Fibroblast of lung (primary cell): ENCODE measurements around the gene CRLF1. TPM values are rescaled to one million over a fixed set of nuclear protein-coding genes. Genes with fewer than 3 reads are reported as not detected.
"Not testable (repeated sequence)": the region's sequence is repeated elsewhere in the genome, so short reads cannot be mapped to it uniquely, and the experiment has no call there.

Source experiments
- DNase-seq, 2 donors: peaks; one replicate each; pipeline versions ENCODE4 v3.0.0 to v3.0.0-alpha.2; 2010; ENCODE audit warnings: low read depth in 2 of 2
- H2AFZ ChIP-seq: 2 replicates; pipeline ENCODE4 v1.5.1; 2012; ENCODE audit warnings: low read length, control low read depth, inconsistent platforms
- H3K27ac ChIP-seq: 2 replicates; pipeline ENCODE4 v1.5.1; 2011; ENCODE audit warnings: low read length, control low read depth; ENCODE audit not compliant: insufficient read depth
- H3K27me3 ChIP-seq: 2 replicates; pipeline ENCODE4 v1.5.1; 2011; ENCODE audit warnings: mild to moderate bottlenecking, low read length; ENCODE audit not compliant: control insufficient read depth, insufficient read depth
- H3K36me3 ChIP-seq: 2 replicates; pipeline ENCODE4 v1.5.1; 2011; ENCODE audit warnings: low read length; ENCODE audit not compliant: control insufficient read depth, insufficient read depth
- H3K4me1 ChIP-seq: 2 replicates; pipeline ENCODE4 v1.5.1; 2011; ENCODE audit warnings: low read length; ENCODE audit not compliant: control insufficient read depth, insufficient read depth; ENCODE audit errors: extremely low read depth
- H3K4me2 ChIP-seq: 2 replicates; pipeline ENCODE4 v1.5.1; 2011; ENCODE audit warnings: low read length, control low read depth; ENCODE audit not compliant: insufficient read depth; ENCODE audit errors: extremely low read depth
- H3K4me3 ChIP-seq, 4 experiments: fragments of 200-600 bp in 1 of 4; sonication (generic) in 1 of 4; replicated peaks in 1 of 4; 2 replicates each; pipeline ENCODE4 v1.5.1; 2011 to 2016; ENCODE audit warnings: low read length in 4 of 4, low read depth in 3 of 4, mild to moderate bottlenecking in 3 of 4, control low read depth in 2 of 4, inconsistent platforms in 1 of 4, mixed read lengths in 1 of 4; ENCODE audit not compliant: insufficient read depth in 1 of 4; ENCODE audit errors: control extremely low read depth in 1 of 4
- H3K79me2 ChIP-seq: 2 replicates; pipeline ENCODE4 v1.5.1; 2012; ENCODE audit warnings: mild to moderate bottlenecking, low read length, inconsistent platforms; ENCODE audit not compliant: control insufficient read depth, insufficient read depth
- H3K9ac ChIP-seq: 2 replicates; pipeline ENCODE4 v1.5.1; 2011; ENCODE audit warnings: mild to moderate bottlenecking, low read length, control low read depth; ENCODE audit not compliant: insufficient read depth
- H3K9me3 ChIP-seq: 2 replicates; pipeline ENCODE4 v1.5.1; 2012; ENCODE audit warnings: low read depth, low read length; ENCODE audit not compliant: control insufficient read depth, insufficient read depth
- H4K20me1 ChIP-seq: 2 replicates; pipeline ENCODE4 v1.5.1; 2011; ENCODE audit warnings: low read length; ENCODE audit not compliant: control insufficient read depth, insufficient read depth; ENCODE audit errors: extremely low read depth
- CTCF ChIP-seq, 2 donors: IDR thresholded peaks in 1 of 2; conservative IDR thresholded peaks in 1 of 2; 1 replicate in 1 of 2; 2 replicates in 1 of 2; pipeline ENCODE4 v1.5.1; 2011 to 2012; ENCODE audit warnings: low read length in 2 of 2, control low read depth in 1 of 2, inconsistent platforms in 1 of 2, low read depth in 1 of 2, mild to moderate bottlenecking in 1 of 2
- EZH2 ChIP-seq: IDR thresholded peaks from 2 replicates; pipeline ENCODE4 v1.5.1; 2012; ENCODE audit warnings: low read length, control low read depth, mild to moderate bottlenecking; ENCODE audit errors: missing control alignments
- polyA plus RNA-seq, 2 donors: library from polyadenylated mRNA; depleted of rRNA in 1 of 2; stranded (reverse) in 1 of 2; unstranded in 1 of 2; fragments of >200 nt; gene quantifications; 2 replicates each; pipeline ENCODE4 v1.2.1, GENCODE V29; 2011 to 2012; ENCODE audit warnings: missing spikeins in 1 of 2
- total RNA-seq: library from RNA; depleted of rRNA; stranded (reverse); fragments of >200 nt; gene quantifications from 2 replicates; pipeline ENCODE4 v1.2.1, GENCODE V29; 2014

CRLF1 gene
- total and polyA plus RNA-seq, 2 donors (not counting 1 experiment from before 2014, with no cell fraction given), result 2.2 to 2.5 TPM

- H3K4me3 ChIP-seq, result peak overlapping the region in 3 of 4 experiments; percentile 16 to 53 (median 38)
- H3K9ac ChIP-seq, result no peak overlapping the region
- H4K20me1 ChIP-seq, result no peaks in the 10 kb centered on the region
- H3K4me2 ChIP-seq, result peak overlapping the region; percentile 85
- no peaks in the 10 kb centered on the region for H3K4me1 ChIP-seq
- no peaks in the 10 kb centered on the region for H3K9me3 ChIP-seq
- DNase-seq, result no peak
- no peaks in the 10 kb centered on the region for H3K79me2 ChIP-seq
- no peak for TF ChIP-seq CTCF (conservative IDR thresholded peaks at IDR 0.05 in 1 of 2, IDR thresholded peaks at IDR 0.05 in 1 of 2; ENCODE audit: low read depth in 1 of 2, low read length in 2 of 2)
- TF ChIP-seq EZH2, result no peak
- no peaks in the 10 kb centered on the region for H3K27me3 ChIP-seq
- no peak overlapping the region for H2AFZ ChIP-seq
- H3K27ac ChIP-seq, result no peak overlapping the region
- H3K36me3 ChIP-seq, result peaks cover 3% of the 10 kb centered on the region
Observed at GRCh38 chr19:18594824-18595373, 11.7 kb downstream of the CRLF1 start.

GRCh38 chr19:18594096-18594823 lies 12.3 kb downstream of the CRLF1 start:
- H3K79me2 ChIP-seq, result no peaks in the 10 kb centered on the region
- H3K4me1 ChIP-seq, result peaks cover 2% of the 10 kb centered on the region
- peaks cover 3% of the 10 kb centered on the region for H3K36me3 ChIP-seq
- peak; percentile 37 to 62 for TF ChIP-seq CTCF (conservative IDR thresholded peaks at IDR 0.05 in 1 of 2, IDR thresholded peaks at IDR 0.05 in 1 of 2; ENCODE audit: low read depth in 1 of 2, low read length in 2 of 2)
- TF ChIP-seq EZH2, result no peak
- no peak overlapping the region for H2AFZ ChIP-seq
- DNase-seq, result peak; percentile 72 to 73
- no peak overlapping the region for H3K9ac ChIP-seq
- H3K4me3 ChIP-seq, result peak overlapping the region in 3 of 4 experiments; percentile 16 to 53 (median 38)
- no peaks in the 10 kb centered on the region for H4K20me1 ChIP-seq
- no peaks in the 10 kb centered on the region for H3K9me3 ChIP-seq
- H3K27me3 ChIP-seq, result no peaks in the 10 kb centered on the region
- peak overlapping the region; percentile 85 for H3K4me2 ChIP-seq
- no peak overlapping the region for H3K27ac ChIP-seq

GRCh38 chr19:18593367-18594095 lies 13.1 kb downstream of the CRLF1 start:
- TF ChIP-seq CTCF (conservative IDR thresholded peaks at IDR 0.05 in 1 of 2, IDR thresholded peaks at IDR 0.05 in 1 of 2; ENCODE audit: low read depth in 1 of 2, low read length in 2 of 2) (no peak), EZH2 (no peak)

DNA sequence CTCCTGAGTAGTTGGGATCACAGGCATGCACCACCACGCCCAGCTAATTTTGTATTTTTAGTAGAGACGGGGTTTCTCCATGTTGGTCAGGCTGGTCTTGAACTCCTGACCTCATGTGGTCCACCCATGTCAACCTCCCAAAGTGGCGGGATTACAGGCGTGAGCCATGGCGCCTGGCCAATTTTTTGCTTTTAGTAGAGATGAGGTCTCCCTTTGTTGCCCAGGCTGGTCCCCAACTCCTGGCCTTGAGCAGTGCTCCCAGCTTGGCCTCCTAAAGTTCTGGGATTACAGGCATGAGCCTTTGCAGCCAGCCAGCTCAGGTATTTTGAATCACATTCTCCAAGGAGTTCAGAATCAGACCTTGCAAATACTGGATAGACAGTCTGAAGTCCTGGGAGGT lies 13.9 kb downstream of the CRLF1 start:
- not testable (repeated sequence) for H3K79me2 ChIP-seq, H3K4me1 ChIP-seq, H2AFZ ChIP-seq, H3K36me3 ChIP-seq, H3K27ac ChIP-seq, H3K9ac ChIP-seq, DNase-seq, H3K9me3 ChIP-seq, H4K20me1 ChIP-seq, H3K27me3 ChIP-seq, H3K4me2 ChIP-seq, H3K4me3 ChIP-seq

More at GRCh38 chr19:18593367-18594095, 13.1 kb downstream of the CRLF1 start:
- no peak overlapping the region for H3K27ac ChIP-seq
- H3K9ac ChIP-seq, result no peak overlapping the region
- H3K4me2 ChIP-seq, result no peak overlapping the region
- H4K20me1 ChIP-seq, result no peaks in the 10 kb centered on the region
- no peak for DNase-seq
- no peaks in the 10 kb centered on the region for H3K9me3 ChIP-seq
- peaks cover 3% of the 10 kb centered on the region for H3K36me3 ChIP-seq
- no peaks in the 10 kb centered on the region for H3K79me2 ChIP-seq
- no peak overlapping the region for H3K4me3 ChIP-seq
- peaks cover 2% of the 10 kb centered on the region for H3K4me1 ChIP-seq
- no peak overlapping the region for H2AFZ ChIP-seq
- no peaks in the 10 kb centered on the region for H3K27me3 ChIP-seq
